Ovary (tissue), 3 donors: ENCODE results near the gene C13orf46.

Experiments
- CTCF ChIP-seq, 3 donors: fragments of 450-650 bp in 2 of 3; fragments of 200-600 bp in 1 of 3; IDR thresholded peaks; one replicate each; pipeline versions ENCODE4 v1.5.1 to v1.8.0; 2016 to 2022; ENCODE audit warnings: antibody characterized with exemption in 3 of 3, mild to moderate bottlenecking in 1 of 3
- EP300 ChIP-seq: sonication (generic); formaldehyde crosslinking; IDR thresholded peaks from one replicate; pipeline ENCODE4 v1.6.1; 2017; ENCODE audit warnings: antibody characterized with exemption
- POLR2A ChIP-seq: fragments of 450-650 bp; IDR thresholded peaks from one replicate; pipeline ENCODE4 v1.6.1; 2017; ENCODE audit warnings: antibody characterized with exemption, mild to moderate bottlenecking, moderate library complexity
- donor health status: DM: no; HTN: no; CAD: no.

- no peak for TF ChIP-seq CTCF (IDR thresholded peaks at IDR 0.05)
- no peak for TF ChIP-seq POLR2A
- no peak for TF ChIP-seq EP300
Measured at GRCh38 chr13:113999618-113999910, 25.7 kb upstream of the C13orf46 start.
